HG02623 (cell line): ENCODE results near the gene SIVA1.
"Not testable (repeated sequence)": the region's sequence is repeated elsewhere in the genome, so short reads cannot be mapped to it uniquely, and the experiment has no call there.

Experiments
- ATAC-seq: cut with Tn5 transposase; IDR thresholded peaks from one replicate; pipeline ENCODE4 v1.9.1; 2021; ENCODE audit warnings: moderate library complexity; ENCODE audit not compliant: unreplicated experiment

The SIVA1 gene

GRCh38 chr14:104750753-104751057, 2.2 kb upstream of the SIVA1 start:
- not testable (repeated sequence) for ATAC-seq

GRCh38 chr14:104751539-104752422, 1.2 kb upstream of the SIVA1 start:
- no peak for ATAC-seq

GRCh38 chr14:104752423-104752734, 568 bp upstream of the SIVA1 start:
- peak; percentile 68 for ATAC-seq

GRCh38 chr14:104753528-104754212, 723 bp downstream of the SIVA1 start:
- no peak for ATAC-seq

- ATAC-seq: no peak
Observed at GRCh38 chr14:104754213-104754851, 1.4 kb downstream of the SIVA1 start.

GRCh38 chr14:104755621-104756020, 2.7 kb downstream of the SIVA1 start:
- no peak for ATAC-seq

- ATAC-seq: no peak
Observed at GRCh38 chr14:104756477-104757237, 3.7 kb downstream of the SIVA1 start.

- no peak for ATAC-seq
Observed at GRCh38 chr14:104757238-104757585, 4.3 kb downstream of the SIVA1 start.

GRCh38 chr14:104757681-104758392, 4.9 kb downstream of the SIVA1 start:
- ATAC-seq: no peak

GRCh38 chr14:104758981-104759969, 6.3 kb downstream of the SIVA1 start:
- no peak for ATAC-seq

GRCh38 chr14:104765517-104765916, 12.6 kb downstream of the SIVA1 start:
- no peak for ATAC-seq

GRCh38 chr14:104766256-104766862, 13.4 kb downstream of the SIVA1 start:
- no peak for ATAC-seq

GRCh38 chr14:104766863-104767633, 14.1 kb downstream of the SIVA1 start:
- no peak for ATAC-seq

GRCh38 chr14:104767634-104767918, 14.6 kb downstream of the SIVA1 start:
- ATAC-seq: no peak

- ATAC-seq: no peak
Observed at GRCh38 chr14:104768437-104769323, 15.7 kb downstream of the SIVA1 start.

- ATAC-seq: no peak
Observed at GRCh38 chr14:104769324-104770071, 16.6 kb downstream of the SIVA1 start.

- no peak for ATAC-seq
Observed at GRCh38 chr14:104770072-104770579, 17.2 kb downstream of the SIVA1 start.
